Activated CD8-positive, alpha-beta T cell treated with anti-CD3 and anti-CD28 coated beads for 36 hours (primary cell): Measurements from ENCODE around the gene TNFSF15. TPM values are rescaled to one million over a fixed set of nuclear protein-coding genes. Genes with fewer than 3 reads are reported as not detected.

Source experiments
- ATAC-seq: fragments of 200-7000 bp; cut with Tn5 transposase; one replicate; pipeline ENCODE4 v1.10.0; 2021; ENCODE audit warnings: mild to moderate bottlenecking, moderate library complexity
- CTCF ChIA-PET: fragments of 350-600 bp; sonication (Branson Sonifier 250); formaldehyde crosslinking; loops from one replicate; lab custom pipeline; 2021; ENCODE audit warnings: antibody characterized with exemption; lab: Charles Lee
- POLR2A ChIA-PET: fragments of 350-600 bp; sonication (Branson Sonifier 250); formaldehyde crosslinking; loops from one replicate; lab custom pipeline; 2021; ENCODE audit warnings: antibody characterized with exemption; lab: Charles Lee
- DNase-seq: peaks from one replicate; pipeline ENCODE4 v3.0.0-alpha.2; 2020
- H3K27ac Mint-ChIP-seq: one replicate; pipeline ENCODE4 v1.8.0; 2021; ENCODE audit warnings: mild to moderate bottlenecking, mixed read lengths
- H3K27me3 Mint-ChIP-seq: one replicate; pipeline ENCODE4 v1.8.0; 2021; ENCODE audit warnings: mixed read lengths
- H3K36me3 Mint-ChIP-seq: one replicate; pipeline ENCODE4 v1.8.0; 2021; ENCODE audit warnings: low read depth, mixed read lengths
- H3K4me1 Mint-ChIP-seq: one replicate; pipeline ENCODE4 v1.8.0; 2021; ENCODE audit warnings: low read depth, mixed read lengths
- H3K4me3 Mint-ChIP-seq: one replicate; pipeline ENCODE4 v1.8.0; 2021; ENCODE audit warnings: mild to moderate bottlenecking, moderate library complexity, mixed read lengths
- H3K9me3 Mint-ChIP-seq: one replicate; pipeline ENCODE4 v1.8.0; 2021; ENCODE audit warnings: mixed read lengths
- intact Hi-C: fragments of 100-400 bp; cut with micrococcal nuclease; formaldehyde crosslinking; loops from one replicate; pipeline ENCODE4 v1.10.0; 2022
- total RNA-seq, 2 experiments: library from RNA; stranded (reverse); gene quantifications; one replicate each; pipeline ENCODE4 v1.2.3, GENCODE V29; 2021
- TF ChIP-seq, protein P1 (sequence below): fragments of 200-600 bp; IDR thresholded peaks from one replicate; pipeline ENCODE4 v1.8.0; 2022; ENCODE audit warnings: antibody characterized with exemption, mild to moderate bottlenecking

The TNFSF15 gene
- total RNA-seq, 2 experiments from 2014 or later: 0.16 to 0.23 TPM

DNA sequence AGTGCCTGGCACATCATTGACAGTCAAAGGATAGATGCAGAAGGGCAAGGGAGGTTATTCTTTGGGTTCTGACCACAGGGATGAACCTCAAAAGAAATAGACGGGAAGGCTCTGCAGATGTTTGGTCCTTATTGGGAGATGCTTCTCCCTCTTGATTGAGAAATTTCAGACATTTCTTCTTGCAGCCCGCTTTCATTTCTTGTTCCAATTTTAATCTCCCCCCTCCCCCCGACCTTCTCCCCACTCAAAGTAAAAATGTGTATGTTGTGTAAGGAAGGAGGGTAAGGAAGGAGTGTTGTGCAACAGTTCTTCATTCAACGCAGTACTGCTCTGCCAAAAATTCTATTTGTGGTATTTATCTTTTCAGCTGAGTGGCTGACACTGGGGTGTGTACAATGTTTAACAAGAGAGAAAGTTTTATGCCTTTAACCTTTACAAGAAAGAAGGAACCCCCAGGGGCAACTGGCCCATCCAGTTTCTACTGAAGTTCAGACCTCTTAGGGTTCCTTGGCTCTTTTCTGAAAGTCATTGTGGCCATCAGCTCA is 46.3 kb upstream of the TNFSF15 start:
- no peak overlapping the region for H3K27ac Mint-ChIP-seq
- H3K36me3 Mint-ChIP-seq: no peaks in the 10 kb centered on the region
- CTCF ChIA-PET: interaction anchor here (1.0 to 1.2 kb wide), 3 partner anchors 55 to 171 kb away, joined by 3 to 5 read pairs (median 3); partner anchors contain the start of gene TEX48
- ATAC-seq: no peak
- peaks cover 26% of the 10 kb centered on the region for H3K4me1 Mint-ChIP-seq
- no peaks in the 10 kb centered on the region for H3K27me3 Mint-ChIP-seq
- TF ChIP-seq, protein P1, sequence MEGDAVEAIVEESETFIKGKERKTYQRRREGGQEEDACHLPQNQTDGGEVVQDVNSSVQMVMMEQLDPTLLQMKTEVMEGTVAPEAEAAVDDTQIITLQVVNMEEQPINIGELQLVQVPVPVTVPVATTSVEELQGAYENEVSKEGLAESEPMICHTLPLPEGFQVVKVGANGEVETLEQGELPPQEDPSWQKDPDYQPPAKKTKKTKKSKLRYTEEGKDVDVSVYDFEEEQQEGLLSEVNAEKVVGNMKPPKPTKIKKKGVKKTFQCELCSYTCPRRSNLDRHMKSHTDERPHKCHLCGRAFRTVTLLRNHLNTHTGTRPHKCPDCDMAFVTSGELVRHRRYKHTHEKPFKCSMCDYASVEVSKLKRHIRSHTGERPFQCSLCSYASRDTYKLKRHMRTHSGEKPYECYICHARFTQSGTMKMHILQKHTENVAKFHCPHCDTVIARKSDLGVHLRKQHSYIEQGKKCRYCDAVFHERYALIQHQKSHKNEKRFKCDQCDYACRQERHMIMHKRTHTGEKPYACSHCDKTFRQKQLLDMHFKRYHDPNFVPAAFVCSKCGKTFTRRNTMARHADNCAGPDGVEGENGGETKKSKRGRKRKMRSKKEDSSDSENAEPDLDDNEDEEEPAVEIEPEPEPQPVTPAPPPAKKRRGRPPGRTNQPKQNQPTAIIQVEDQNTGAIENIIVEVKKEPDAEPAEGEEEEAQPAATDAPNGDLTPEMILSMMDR: no peak
- no peak overlapping the region for H3K4me3 Mint-ChIP-seq
- POLR2A ChIA-PET: interaction anchor here (0.8 kb wide), 1 partner anchor 24 kb away, joined by 4 read pairs; no protein-coding TSS in a partner anchor
- intact Hi-C loops: no loop called here
- peaks cover 2% of the 10 kb centered on the region for H3K9me3 Mint-ChIP-seq
- no peak for DNase-seq

DNA sequence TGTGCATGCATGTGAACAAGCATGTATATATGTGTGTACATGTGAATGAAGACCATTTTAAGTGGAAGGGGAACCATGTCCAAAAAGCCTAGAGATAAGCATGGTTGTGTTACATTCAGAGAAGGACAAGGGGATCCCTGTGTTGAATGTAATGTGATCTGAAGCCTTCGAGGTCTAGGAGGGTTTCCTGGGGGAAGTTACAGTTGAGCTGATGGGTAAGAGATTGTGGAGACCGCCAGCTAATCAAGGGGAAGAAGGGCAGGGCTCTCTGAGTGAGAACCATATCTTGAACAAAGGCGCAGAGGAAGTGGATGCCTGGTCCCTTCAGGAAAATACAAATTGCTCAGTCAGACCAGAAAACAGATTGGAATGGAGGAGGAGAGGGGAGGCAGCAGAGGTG is 45.5 kb upstream of the TNFSF15 start:
- CTCF ChIA-PET: interaction anchor here (1.0 kb wide), 1 partner anchor 56 kb away, joined by 3 read pairs; no protein-coding TSS in a partner anchor
- Mint-ChIP-seq H3K9me3 (peaks cover 2% of the 10 kb centered on the region), H3K4me1 (peaks cover 26% of the 10 kb centered on the region), H3K4me3 (no peak overlapping the region), H3K27ac (peak overlapping the region; percentile 69), H3K27me3 (no peaks in the 10 kb centered on the region), H3K36me3 (no peaks in the 10 kb centered on the region)
- TF ChIP-seq, protein P1: no peak
- DNase-seq (no peak), ATAC-seq (peak; percentile 14)
- intact Hi-C loops: no loop called here
- POLR2A ChIA-PET: interaction anchor here (0.8 to 1.0 kb wide), 2 partner anchors 23 to 29 kb away, joined by 3 to 4 read pairs; no protein-coding TSS in a partner anchor

DNA sequence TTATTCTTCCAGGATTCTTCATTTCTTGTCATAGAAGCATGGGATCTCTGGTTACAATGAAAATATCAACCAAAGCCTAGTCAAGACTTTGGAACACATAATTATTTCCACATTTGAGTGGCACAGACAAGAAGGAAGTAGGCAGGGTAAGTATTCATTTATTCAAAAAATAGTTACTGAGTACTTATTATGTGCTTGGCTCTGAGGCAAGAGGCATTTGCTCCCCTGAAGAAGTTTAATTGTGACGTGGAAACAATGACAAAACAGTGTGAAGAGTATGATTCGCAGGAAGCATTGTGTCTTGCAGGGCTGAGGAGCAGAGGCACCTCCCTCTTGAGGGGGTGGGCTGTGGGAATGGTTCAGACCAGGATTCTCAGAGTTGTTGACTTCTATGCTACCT is 45.0 kb upstream of the TNFSF15 start:
- TF ChIP-seq, protein P1: no peak
- CTCF ChIA-PET: interaction anchor here (1.0 kb wide), 1 partner anchor 56 kb away, joined by 3 read pairs; no protein-coding TSS in a partner anchor
- Mint-ChIP-seq H3K9me3 (peaks cover 2% of the 10 kb centered on the region), H3K27me3 (no peaks in the 10 kb centered on the region), H3K4me1 (peaks cover 26% of the 10 kb centered on the region), H3K27ac (peak overlapping the region; percentile 69), H3K4me3 (no peak overlapping the region), H3K36me3 (no peaks in the 10 kb centered on the region)
- DNase-seq: peak; percentile 39
- ATAC-seq: peak; percentile 75
- intact Hi-C loops: no loop called here
- POLR2A ChIA-PET: interaction anchor here (0.8 to 1.0 kb wide), 2 partner anchors 23 to 30 kb away, joined by 3 to 4 read pairs; no protein-coding TSS in a partner anchor

DNA sequence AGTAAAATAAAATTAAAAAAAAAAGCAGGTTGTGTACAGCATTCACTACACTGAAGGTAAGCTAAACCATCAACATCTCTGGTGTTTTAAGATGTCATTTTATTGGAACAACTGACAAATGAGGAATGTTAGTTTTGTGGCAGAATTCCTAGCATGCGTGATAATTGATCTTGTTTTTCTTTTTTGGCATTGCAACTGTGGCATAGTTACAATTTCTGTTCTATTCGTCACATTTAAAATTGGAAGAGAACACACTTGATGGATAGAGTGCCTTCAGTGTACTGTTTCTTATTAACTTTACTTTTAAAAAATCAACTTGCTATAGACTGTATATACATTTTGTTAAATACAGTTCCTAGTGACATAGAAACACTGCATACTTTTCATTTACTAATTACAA is 43.6 kb upstream of the TNFSF15 start:
- no peaks in the 10 kb centered on the region for H3K27me3 Mint-ChIP-seq
- ChIA-PET CTCF (no interaction called here), POLR2A (interaction anchor here (0.6 to 0.8 kb wide), 2 partner anchors 46 to 81 kb away, joined by 3 to 5 read pairs; partner anchors contain the start of gene TNFSF8)
- DNase-seq: no peak
- intact Hi-C loops: no loop called here
- no peak for ATAC-seq
- TF ChIP-seq, protein P1: no peak
- H3K4me3 Mint-ChIP-seq: no peak overlapping the region
- H3K9me3 Mint-ChIP-seq: peaks cover 2% of the 10 kb centered on the region
- no peak overlapping the region for H3K27ac Mint-ChIP-seq
- peaks cover 26% of the 10 kb centered on the region for H3K4me1 Mint-ChIP-seq
- no peaks in the 10 kb centered on the region for H3K36me3 Mint-ChIP-seq
